MM.1S (cell line): ENCODE results near the gene DMBT1.

Source experiments
- DNase-seq: peaks from one replicate; pipeline ENCODE4 v3.0.0-alpha.2; 2015
- H2AFZ ChIP-seq: fragments of 300-600 bp; sonication (generic); 2 replicates; pipeline ENCODE4 v1.6.0; 2016; ENCODE audit warnings: antibody characterized with exemption, low read length
- H3F3A ChIP-seq: fragments of 300-600 bp; sonication (generic); 2 replicates; pipeline ENCODE4 v1.6.1; 2016; ENCODE audit warnings: mild to moderate bottlenecking, antibody characterized with exemption, low read length, moderate library complexity, mixed read lengths; ENCODE audit not compliant: insufficient read depth
- H3K27ac ChIP-seq: fragments of 300-600 bp; sonication (generic); 2 replicates; pipeline ENCODE4 v1.5.1; 2016; ENCODE audit warnings: mild to moderate bottlenecking, low read length
- H3K27me3 ChIP-seq: fragments of 300-600 bp; sonication (generic); replicated peaks from 2 replicates; pipeline ENCODE4 v1.6.0; 2016; ENCODE audit warnings: low read length; ENCODE audit not compliant: insufficient read depth
- H3K36me3 ChIP-seq: fragments of 300-600 bp; sonication (generic); replicated peaks from 2 replicates; pipeline ENCODE4 v1.6.1; 2016; ENCODE audit warnings: mild to moderate bottlenecking, low read length, mixed read lengths; ENCODE audit not compliant: insufficient read depth
- H3K4me1 ChIP-seq: fragments of 300-600 bp; sonication (generic); 2 replicates; pipeline ENCODE4 v1.6.1; 2016; ENCODE audit warnings: low read length, mixed read lengths
- H3K4me2 ChIP-seq: fragments of 300-600 bp; sonication (generic); 2 replicates; pipeline ENCODE4 v1.6.0; 2016; ENCODE audit warnings: low read depth, low read length
- H3K4me3 ChIP-seq: fragments of 300-600 bp; sonication (generic); 2 replicates; pipeline ENCODE4 v1.5.1; 2016; ENCODE audit warnings: low read length, mixed read lengths
- H3K79me2 ChIP-seq: fragments of 300-600 bp; sonication (generic); 2 replicates; pipeline ENCODE4 v1.6.1; 2016; ENCODE audit warnings: mixed run types, low read length, mixed read lengths
- H3K9ac ChIP-seq: fragments of 300-600 bp; sonication (generic); 2 replicates; pipeline ENCODE4 v1.6.1; 2016; ENCODE audit warnings: low read length, mixed read lengths
- H3K9me2 ChIP-seq: fragments of 300-600 bp; sonication (generic); replicated peaks from 2 replicates; pipeline ENCODE4 v1.6.1; 2016; ENCODE audit warnings: mild to moderate bottlenecking, low read length, mixed read lengths; ENCODE audit not compliant: insufficient read depth
- H3K9me3 ChIP-seq: fragments of 300-600 bp; sonication (generic); replicated peaks from 2 replicates; pipeline ENCODE4 v1.6.1; 2016; ENCODE audit warnings: mild to moderate bottlenecking, low read length, mixed read lengths; ENCODE audit not compliant: insufficient read depth
- H4K20me1 ChIP-seq: fragments of 300-600 bp; sonication (generic); 2 replicates; pipeline ENCODE4 v1.6.1; 2016; ENCODE audit warnings: mild to moderate bottlenecking, low read length, moderate library complexity, mixed read lengths; ENCODE audit not compliant: insufficient read depth
- EZH2 ChIP-seq: fragments of 300-600 bp; sonication (generic); optimal IDR thresholded peaks from 2 replicates; pipeline ENCODE3; 2017; ENCODE audit warnings: low read depth, mild to moderate bottlenecking, antibody characterized with exemption, low read length, mixed read lengths
- EZH2phosphoT487 ChIP-seq: fragments of 300-600 bp; sonication (generic); IDR thresholded peaks from 2 replicates; pipeline ENCODE4 v1.6.1; 2018; ENCODE audit warnings: antibody characterized with exemption, low read length
- TF ChIP-seq, protein P1 (sequence below): fragments of 300-600 bp; sonication (generic); IDR thresholded peaks from 2 replicates; pipeline ENCODE4 v1.5.1; 2016; ENCODE audit warnings: antibody characterized with exemption, low read length, mixed read lengths

DMBT1 gene

DNA sequence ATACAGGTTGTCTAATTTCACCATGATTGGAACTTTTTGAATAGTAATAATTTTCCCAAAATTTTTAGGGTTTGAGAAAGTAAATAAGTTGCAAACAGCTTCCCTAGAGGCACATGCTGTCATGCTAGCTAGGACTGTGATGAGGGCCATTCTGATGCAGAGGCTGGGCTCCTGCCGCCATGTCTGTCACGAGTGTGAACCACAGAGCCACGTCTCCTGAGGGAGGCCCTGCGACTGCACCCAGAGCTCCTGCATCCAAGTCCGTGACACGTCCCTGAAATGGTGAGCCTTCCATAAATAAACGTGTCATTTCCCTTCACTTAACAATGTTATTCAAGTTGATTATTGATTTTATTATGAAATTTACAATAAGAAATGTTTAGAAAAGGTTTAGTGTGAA lies 99.1 kb downstream of the DMBT1 start:
- Histone ChIP-seq H3F3A (no peaks in the 10 kb centered on the region), H3K27ac (no peak overlapping the region), H3K9me2 (no peaks in the 10 kb centered on the region), H3K9ac (no peak overlapping the region), H3K4me2 (no peak overlapping the region), H2AFZ (no peak overlapping the region), H3K9me3 (no peaks in the 10 kb centered on the region), H4K20me1 (no peaks in the 10 kb centered on the region), H3K36me3 (no peaks in the 10 kb centered on the region), H3K4me1 (no peaks in the 10 kb centered on the region), H3K27me3 (no peaks in the 10 kb centered on the region), H3K79me2 (no peaks in the 10 kb centered on the region), H3K4me3 (no peak overlapping the region)
- TF ChIP-seq, protein P1, sequence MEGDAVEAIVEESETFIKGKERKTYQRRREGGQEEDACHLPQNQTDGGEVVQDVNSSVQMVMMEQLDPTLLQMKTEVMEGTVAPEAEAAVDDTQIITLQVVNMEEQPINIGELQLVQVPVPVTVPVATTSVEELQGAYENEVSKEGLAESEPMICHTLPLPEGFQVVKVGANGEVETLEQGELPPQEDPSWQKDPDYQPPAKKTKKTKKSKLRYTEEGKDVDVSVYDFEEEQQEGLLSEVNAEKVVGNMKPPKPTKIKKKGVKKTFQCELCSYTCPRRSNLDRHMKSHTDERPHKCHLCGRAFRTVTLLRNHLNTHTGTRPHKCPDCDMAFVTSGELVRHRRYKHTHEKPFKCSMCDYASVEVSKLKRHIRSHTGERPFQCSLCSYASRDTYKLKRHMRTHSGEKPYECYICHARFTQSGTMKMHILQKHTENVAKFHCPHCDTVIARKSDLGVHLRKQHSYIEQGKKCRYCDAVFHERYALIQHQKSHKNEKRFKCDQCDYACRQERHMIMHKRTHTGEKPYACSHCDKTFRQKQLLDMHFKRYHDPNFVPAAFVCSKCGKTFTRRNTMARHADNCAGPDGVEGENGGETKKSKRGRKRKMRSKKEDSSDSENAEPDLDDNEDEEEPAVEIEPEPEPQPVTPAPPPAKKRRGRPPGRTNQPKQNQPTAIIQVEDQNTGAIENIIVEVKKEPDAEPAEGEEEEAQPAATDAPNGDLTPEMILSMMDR, result no peak
- no peak for TF ChIP-seq EZH2phosphoT487
- TF ChIP-seq EZH2, result no peak
- DNase-seq, result no peak

DNA sequence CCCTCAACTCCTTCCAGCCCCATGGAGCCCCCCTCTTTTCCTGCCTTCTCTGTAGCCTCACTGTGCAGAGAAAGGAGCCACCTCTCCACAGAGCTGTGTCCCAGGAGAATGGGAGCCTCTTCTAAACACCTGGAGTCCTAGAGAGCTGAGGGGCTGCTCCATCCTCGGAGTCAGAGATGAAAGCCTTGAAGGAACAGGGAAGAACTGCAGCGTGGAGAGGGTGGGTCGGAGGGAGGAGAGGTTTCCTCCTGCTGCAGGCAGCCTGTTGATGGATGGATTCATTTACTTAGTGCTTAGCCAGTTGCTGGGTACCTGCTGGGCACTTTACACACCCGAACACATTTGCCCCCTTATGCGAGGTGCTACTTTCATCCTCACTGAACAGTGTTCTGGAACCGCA lies 100.1 kb downstream of the DMBT1 start:
- Histone ChIP-seq H3K9me3 (no peaks in the 10 kb centered on the region), H3K9ac (no peak overlapping the region), H3K9me2 (no peaks in the 10 kb centered on the region), H2AFZ (no peak overlapping the region), H3F3A (no peaks in the 10 kb centered on the region), H3K36me3 (no peaks in the 10 kb centered on the region), H3K4me2 (no peak overlapping the region), H3K79me2 (no peaks in the 10 kb centered on the region), H3K27me3 (no peaks in the 10 kb centered on the region), H3K4me3 (no peak overlapping the region), H4K20me1 (no peaks in the 10 kb centered on the region), H3K4me1 (no peaks in the 10 kb centered on the region), H3K27ac (no peak overlapping the region)
- TF ChIP-seq EZH2 (no peak), EZH2phosphoT487 (no peak)
- TF ChIP-seq, protein P1, result no peak
- DNase-seq, result no peak

DNA sequence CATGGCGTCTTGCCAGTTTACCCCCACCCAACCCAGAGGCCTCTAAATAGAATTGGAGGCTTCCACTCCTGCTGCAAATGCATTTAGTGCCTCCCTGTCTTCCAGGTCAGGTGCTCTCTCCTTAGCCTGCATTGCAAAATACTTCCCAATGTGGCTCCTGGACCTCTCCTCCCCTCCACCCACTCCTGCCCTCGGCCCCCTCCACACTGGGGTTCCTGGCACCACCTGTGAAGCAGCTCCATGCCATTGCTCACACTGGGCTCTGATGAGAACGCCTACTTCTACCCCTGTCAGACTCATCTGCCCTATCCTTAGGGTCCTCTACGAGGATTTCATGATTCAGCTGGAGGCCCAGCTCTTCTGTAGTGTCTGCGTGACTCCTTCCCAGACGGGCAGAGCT lies 101.7 kb downstream of the DMBT1 start:
- Histone ChIP-seq H3K9ac (no peak overlapping the region), H3F3A (no peaks in the 10 kb centered on the region), H3K4me2 (no peak overlapping the region), H3K9me2 (no peaks in the 10 kb centered on the region), H4K20me1 (no peaks in the 10 kb centered on the region), H3K9me3 (no peaks in the 10 kb centered on the region), H3K79me2 (no peaks in the 10 kb centered on the region), H3K36me3 (no peaks in the 10 kb centered on the region), H3K4me1 (no peaks in the 10 kb centered on the region), H3K27me3 (no peaks in the 10 kb centered on the region), H3K27ac (no peak overlapping the region), H3K4me3 (no peak overlapping the region), H2AFZ (no peak overlapping the region)
- DNase-seq, result no peak
- TF ChIP-seq EZH2 (no peak), EZH2phosphoT487 (no peak)
- TF ChIP-seq, protein P1, result no peak
